Measurements from ENCODE around the gene WASHC2C.
"Not testable (repeated sequence)": the region's sequence is repeated elsewhere in the genome, so short reads cannot be mapped to it uniquely, and the experiment has no call there.

Gene WASHC2C

GRCh38 chr10:45763037-45763436 is 36.0 kb downstream of the WASHC2C start:
- not testable (repeated sequence) for H3K9ac ChIP-seq; H3K4me1 ChIP-seq; H3K27ac ChIP-seq; H2AFZ ChIP-seq; H3K4me2 ChIP-seq (ENCODE audit: low read length); H3K79me2 ChIP-seq; H3K36me3 ChIP-seq (ENCODE audit: control insufficient read depth, insufficient read depth, low read length); H3K9me3 ChIP-seq (ENCODE audit: control insufficient read depth, low read length); H3K4me3 ChIP-seq (ENCODE audit: low read depth, low read length); H3K27me3 ChIP-seq (ENCODE audit: control insufficient read depth, insufficient read depth, low read length)

- H3K4me3 ChIP-seq (ENCODE audit: low read depth, low read length); H3K9me3 ChIP-seq (ENCODE audit: control insufficient read depth, low read length); H3K27me3 ChIP-seq (ENCODE audit: control insufficient read depth, insufficient read depth, low read length); H3K4me2 ChIP-seq (ENCODE audit: low read length); H3K27ac ChIP-seq; H3K36me3 ChIP-seq (ENCODE audit: control insufficient read depth, insufficient read depth, low read length); H3K9ac ChIP-seq; H3K4me1 ChIP-seq; H2AFZ ChIP-seq; H3K79me2 ChIP-seq: not testable (repeated sequence)
Measured at GRCh38 chr10:45768334-45768733, 41.3 kb downstream of the WASHC2C start.

DNA sequence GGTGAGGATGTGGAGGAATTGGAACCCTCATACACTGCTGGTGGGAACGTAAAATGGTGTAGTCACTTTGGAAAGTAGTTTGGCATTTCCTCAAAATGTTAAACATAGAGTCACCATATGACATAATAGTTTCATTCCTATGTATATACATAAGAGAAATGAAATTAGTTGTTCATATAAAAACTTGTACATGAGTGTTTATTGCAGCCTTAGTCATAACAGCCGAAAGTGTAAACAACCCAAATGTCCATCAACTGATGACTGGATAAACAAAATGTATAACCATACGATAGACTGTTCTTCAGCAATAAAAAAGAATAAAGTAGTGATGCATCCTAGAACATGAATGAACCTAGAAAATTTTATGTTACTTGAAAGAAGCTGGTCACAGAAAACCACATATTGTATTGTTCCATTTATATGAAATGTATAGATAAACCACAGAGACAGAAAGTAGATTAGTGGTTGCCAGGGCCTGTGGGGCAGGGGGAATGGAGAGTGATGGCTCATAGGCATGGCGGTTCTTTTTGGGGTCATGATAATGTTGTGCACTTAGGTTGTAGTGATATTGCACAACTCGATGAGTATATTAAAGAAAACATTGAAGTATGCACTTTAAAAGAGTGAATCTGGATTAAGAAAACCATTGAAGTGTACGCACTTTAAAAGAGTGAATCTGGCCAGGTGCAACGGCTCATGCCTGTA is 44.8 kb downstream of the WASHC2C start:
- not testable (repeated sequence) for H3K27me3 ChIP-seq (ENCODE audit: control insufficient read depth, insufficient read depth, low read length); H3K4me1 ChIP-seq; H3K9ac ChIP-seq; H3K27ac ChIP-seq; H3K4me3 ChIP-seq (ENCODE audit: low read depth, low read length); H3K36me3 ChIP-seq (ENCODE audit: control insufficient read depth, insufficient read depth, low read length); H3K9me3 ChIP-seq (ENCODE audit: control insufficient read depth, low read length); H3K79me2 ChIP-seq; H2AFZ ChIP-seq; H3K4me2 ChIP-seq (ENCODE audit: low read length)

- H2AFZ ChIP-seq; H3K4me2 ChIP-seq (ENCODE audit: low read length); H3K9me3 ChIP-seq (ENCODE audit: control insufficient read depth, low read length); H3K36me3 ChIP-seq (ENCODE audit: control insufficient read depth, insufficient read depth, low read length); H3K4me1 ChIP-seq; H3K4me3 ChIP-seq (ENCODE audit: low read depth, low read length); H3K27ac ChIP-seq; H3K27me3 ChIP-seq (ENCODE audit: control insufficient read depth, insufficient read depth, low read length); H3K9ac ChIP-seq; H3K79me2 ChIP-seq: not testable (repeated sequence)
Measured at GRCh38 chr10:45786217-45786616, 59.2 kb downstream of the WASHC2C start.

- H3K36me3 ChIP-seq (ENCODE audit: control insufficient read depth, insufficient read depth, low read length); H3K27ac ChIP-seq; H3K4me3 ChIP-seq (ENCODE audit: low read depth, low read length); H3K4me2 ChIP-seq (ENCODE audit: low read length); H3K9me3 ChIP-seq (ENCODE audit: control insufficient read depth, low read length); H2AFZ ChIP-seq; H3K79me2 ChIP-seq; H3K4me1 ChIP-seq; H3K9ac ChIP-seq; H3K27me3 ChIP-seq (ENCODE audit: control insufficient read depth, insufficient read depth, low read length): not testable (repeated sequence)
Measured at GRCh38 chr10:45787212-45787741, 60.2 kb downstream of the WASHC2C start.

GRCh38 chr10:45789991-45790390 is 62.9 kb downstream of the WASHC2C start:
- not testable (repeated sequence) for H3K4me1 ChIP-seq; H3K4me3 ChIP-seq (ENCODE audit: low read depth, low read length); H3K9me3 ChIP-seq (ENCODE audit: control insufficient read depth, low read length); H3K27ac ChIP-seq; H3K4me2 ChIP-seq (ENCODE audit: low read length); H3K36me3 ChIP-seq (ENCODE audit: control insufficient read depth, insufficient read depth, low read length); H3K79me2 ChIP-seq; H2AFZ ChIP-seq; H3K9ac ChIP-seq; H3K27me3 ChIP-seq (ENCODE audit: control insufficient read depth, insufficient read depth, low read length)

GRCh38 chr10:45790694-45791426 is 63.8 kb downstream of the WASHC2C start:
- not testable (repeated sequence) for H3K9me3 ChIP-seq (ENCODE audit: control insufficient read depth, low read length); H3K4me1 ChIP-seq; H2AFZ ChIP-seq; H3K4me3 ChIP-seq (ENCODE audit: low read depth, low read length); H3K9ac ChIP-seq; H3K27ac ChIP-seq; H3K79me2 ChIP-seq; H3K36me3 ChIP-seq (ENCODE audit: control insufficient read depth, insufficient read depth, low read length); H3K27me3 ChIP-seq (ENCODE audit: control insufficient read depth, insufficient read depth, low read length); H3K4me2 ChIP-seq (ENCODE audit: low read length)

DNA sequence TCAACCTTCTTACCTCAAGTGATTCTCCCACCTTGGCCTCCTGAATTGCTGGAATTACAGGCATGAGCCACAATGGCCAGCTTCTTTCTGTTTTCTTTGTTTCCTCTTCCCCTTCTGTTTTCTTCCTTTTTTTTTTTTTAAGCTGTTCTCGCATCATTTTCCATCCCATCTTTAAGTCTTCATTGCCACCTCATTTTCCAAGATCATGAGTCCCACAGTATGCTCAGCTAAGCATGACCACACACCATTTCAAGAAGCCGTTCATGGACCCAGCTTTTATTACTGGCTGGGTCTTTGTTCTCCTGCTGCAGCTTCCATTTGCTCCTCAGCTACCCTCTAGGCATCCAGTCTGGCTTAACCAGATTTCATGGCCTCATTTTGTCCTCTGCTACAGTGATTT is 67.7 kb downstream of the WASHC2C start:
- H3K79me2 ChIP-seq; H3K9me3 ChIP-seq (ENCODE audit: control insufficient read depth, low read length); H3K27me3 ChIP-seq (ENCODE audit: control insufficient read depth, insufficient read depth, low read length); H3K4me1 ChIP-seq; H3K27ac ChIP-seq; H3K4me2 ChIP-seq (ENCODE audit: low read length); H3K36me3 ChIP-seq (ENCODE audit: control insufficient read depth, insufficient read depth, low read length); H3K9ac ChIP-seq; H3K4me3 ChIP-seq (ENCODE audit: low read depth, low read length); H2AFZ ChIP-seq: not testable (repeated sequence)

DNA sequence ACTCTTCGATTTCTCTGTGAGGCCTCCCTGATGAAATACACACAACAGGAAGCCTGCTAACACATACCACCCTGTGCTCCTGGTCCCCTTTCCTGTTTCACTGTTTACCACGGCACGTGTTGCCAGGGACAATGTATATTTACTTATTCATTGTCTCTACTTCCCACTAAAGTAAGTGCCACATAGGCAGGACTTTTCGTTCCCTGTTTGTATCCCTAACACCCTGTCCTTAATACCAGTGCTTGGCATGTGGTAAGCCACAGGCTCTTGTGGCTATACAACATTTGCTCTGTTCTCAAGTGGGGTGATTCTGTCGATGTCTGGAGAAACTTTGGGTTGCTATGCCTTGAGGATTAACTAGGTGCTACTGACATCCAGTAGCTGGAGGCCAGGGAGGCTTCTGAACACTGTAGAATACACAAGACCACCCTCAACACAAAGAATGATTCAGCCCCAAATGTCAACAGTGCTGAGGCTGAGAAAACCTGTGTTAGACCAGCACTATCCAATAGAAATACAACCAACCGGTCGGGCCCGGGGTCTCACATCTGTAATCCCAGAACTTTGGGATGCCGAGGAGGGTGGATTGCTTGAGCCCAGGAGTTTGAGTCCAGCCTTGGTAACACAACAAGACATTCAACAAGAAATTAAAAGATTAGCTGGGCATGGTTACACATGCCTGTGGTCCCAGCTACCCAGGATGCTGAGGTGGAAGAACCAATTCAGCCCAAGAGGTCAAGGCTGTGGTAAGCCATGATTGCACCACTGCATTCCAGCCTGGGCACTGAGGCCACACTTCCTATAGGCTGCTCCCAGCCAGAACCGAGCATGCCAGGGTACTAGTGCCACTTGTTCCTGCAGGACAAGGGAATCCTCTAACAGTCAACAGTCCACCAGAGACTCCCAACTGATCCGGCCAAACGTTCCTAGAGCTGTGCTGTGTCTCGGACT is 76.3 kb downstream of the WASHC2C start:
- H3K27ac ChIP-seq; H3K4me1 ChIP-seq; H3K79me2 ChIP-seq; H3K9ac ChIP-seq; H3K27me3 ChIP-seq (ENCODE audit: control insufficient read depth, insufficient read depth, low read length); H3K4me2 ChIP-seq (ENCODE audit: low read length); H3K9me3 ChIP-seq (ENCODE audit: control insufficient read depth, low read length); H2AFZ ChIP-seq; H3K36me3 ChIP-seq (ENCODE audit: control insufficient read depth, insufficient read depth, low read length); H3K4me3 ChIP-seq (ENCODE audit: low read depth, low read length): not testable (repeated sequence)

- not testable (repeated sequence) for H3K4me1 ChIP-seq; H2AFZ ChIP-seq; H3K27ac ChIP-seq; H3K36me3 ChIP-seq (ENCODE audit: control insufficient read depth, insufficient read depth, low read length); H3K4me3 ChIP-seq (ENCODE audit: low read depth, low read length); H3K79me2 ChIP-seq; H3K27me3 ChIP-seq (ENCODE audit: control insufficient read depth, insufficient read depth, low read length); H3K9ac ChIP-seq; H3K4me2 ChIP-seq (ENCODE audit: low read length); H3K9me3 ChIP-seq (ENCODE audit: control insufficient read depth, low read length)
Measured at GRCh38 chr10:45804996-45805395, 77.9 kb downstream of the WASHC2C start.
